Panc1 (cell line): ENCODE measurements around the gene HTRA3. TPM values are rescaled to one million over a fixed set of nuclear protein-coding genes. Genes with fewer than 3 reads are reported as not detected.

Experiments
- ATAC-seq: fragments of 200-7000 bp; cut with Tn5 transposase; 2 replicates; pipeline ENCODE4 v1.9.1; 2020; ENCODE audit warnings: mild to moderate bottlenecking, moderate library complexity
- BruUV-seq: library from RNA; stranded (reverse); fragments of 400-500 nt; replicated peaks from 2 replicates; lab custom pipeline; 2021; lab: Mats Ljungman, UMichigan
- CTCF ChIA-PET: fragments of 300-600 bp; sonication (Branson Sonifier 250); formaldehyde crosslinking; loops from one replicate; lab custom pipeline; 2022; ENCODE audit warnings: antibody characterized with exemption; lab: Charles Lee
- POLR2A ChIA-PET: fragments of 300-600 bp; sonication (Branson Sonifier 250); formaldehyde crosslinking; loops from one replicate; lab custom pipeline; 2022; ENCODE audit warnings: antibody characterized with exemption; lab: Charles Lee
- DNase-seq: peaks from one replicate; pipeline ENCODE4 v3.0.0-alpha.2; 2010; ENCODE audit warnings: low read depth, low spot score
- H3K27ac ChIP-seq: 2 replicates; pipeline ENCODE4 v1.5.1; 2011; ENCODE audit warnings: mild to moderate bottlenecking, low read length, inconsistent platforms
- H3K27me3 ChIP-seq: fragments of 200-500 bp; sonication (Bioruptor generic); 2 replicates; pipeline ENCODE4 v1.6.0; 2014; ENCODE audit warnings: low read length, inconsistent platforms; ENCODE audit not compliant: control insufficient read depth, insufficient read depth
- H3K36me3 ChIP-seq: fragments of 200-500 bp; sonication (Bioruptor generic); 2 replicates; pipeline ENCODE4 v1.5.1; 2014; ENCODE audit warnings: inconsistent platforms, mild to moderate bottlenecking, low read length, moderate library complexity; ENCODE audit not compliant: control insufficient read depth, insufficient read depth
- H3K4me1 ChIP-seq: 2 replicates; pipeline ENCODE4 v1.5.1; 2011; ENCODE audit warnings: inconsistent platforms, mild to moderate bottlenecking, low read length, moderate library complexity; ENCODE audit not compliant: control insufficient read depth, insufficient read depth
- H3K4me3 ChIP-seq, 2 experiments: 2 replicates each; pipeline ENCODE4 v1.5.1; 2011 to 2012; ENCODE audit warnings: low read depth in 2 of 2, low read length in 2 of 2, mild to moderate bottlenecking in 2 of 2, inconsistent platforms in 1 of 2, moderate library complexity in 1 of 2
- H3K9me3 ChIP-seq: fragments of 200-500 bp; sonication (Bioruptor generic); 2 replicates; pipeline ENCODE4 v1.5.1; 2014; ENCODE audit warnings: low read depth, mild to moderate bottlenecking, inconsistent platforms, low read length, moderate library complexity; ENCODE audit not compliant: control insufficient read depth, insufficient read depth
- POLR2AphosphoS5 ChIP-seq: IDR thresholded peaks from 2 replicates; pipeline ENCODE4 v1.6.1; 2012; ENCODE audit warnings: mild to moderate bottlenecking, low read depth, low read length, moderate library complexity
- SIN3A ChIP-seq: IDR thresholded peaks from 2 replicates; pipeline ENCODE4 v1.6.1; 2012; ENCODE audit warnings: low read depth, mild to moderate bottlenecking, low read length, moderate library complexity, borderline replicate concordance; ENCODE audit not compliant: insufficient read depth
- TCF7L2 ChIP-seq: IDR thresholded peaks from 2 replicates; pipeline ENCODE4 v1.6.1; 2011; ENCODE audit warnings: mild to moderate bottlenecking, low read depth, low read length, inconsistent platforms
- in situ Hi-C: cut with HindIII; loops from 2 replicates; pipeline ENCODE4 v1.10.0; 2016; ENCODE audit warnings: low sequenced_read_pairs, low pct_unique_long_range_greater_than_20kb
- intact Hi-C: fragments of 100-400 bp; cut with micrococcal nuclease; formaldehyde crosslinking; loops from one replicate; pipeline ENCODE4 v1.10.0; 2022; ENCODE audit not compliant: unreplicated experiment
- total RNA-seq: library from RNA; stranded (reverse); gene quantifications from one replicate; pipeline ENCODE4 v1.2.1, GENCODE V29; 2021; ENCODE audit not compliant: unreplicated experiment
- TF ChIP-seq, protein P1 (sequence below): fragments of 450-650 bp; IDR thresholded peaks from 2 replicates; pipeline ENCODE4 v1.5.1; 2017; ENCODE audit warnings: mild to moderate bottlenecking
- TF ChIP-seq, protein P2 (sequence below), 2 experiments: IDR thresholded peaks; 2 replicates each; pipeline ENCODE4 v1.6.1; 2011 to 2012; ENCODE audit warnings: low read depth in 2 of 2, control low read depth in 1 of 2, low read length in 1 of 2, mild to moderate bottlenecking in 1 of 2, moderate library complexity in 1 of 2; ENCODE audit not compliant: insufficient read depth in 1 of 2

Gene HTRA3
- total RNA-seq, 1 experiment from 2014 or later, result 0.98 TPM

DNA sequence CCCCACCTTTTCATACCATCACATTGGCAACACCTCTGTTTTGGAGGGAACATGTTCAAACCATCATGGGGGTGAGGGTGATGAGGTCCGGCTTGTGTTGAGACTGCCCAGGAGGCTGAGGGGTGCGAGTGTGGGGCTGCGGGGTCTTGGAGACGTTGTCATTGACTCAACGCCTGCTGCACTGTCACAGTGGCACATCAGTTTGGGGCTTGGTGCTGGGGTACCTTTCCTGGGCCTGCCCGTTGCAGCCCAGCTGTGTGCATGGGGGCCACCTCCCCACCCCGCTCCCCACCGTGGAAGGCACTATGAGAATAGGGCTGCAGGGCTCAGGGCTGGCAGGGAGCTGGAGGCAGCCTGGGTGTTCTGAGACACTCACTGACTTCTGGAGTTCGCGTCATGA is 2.3 kb downstream of the HTRA3 start:
- in situ Hi-C loops, result no loop called here
- ATAC-seq, result no peak
- Histone ChIP-seq H3K36me3 (no peaks in the 10 kb centered on the region), H3K4me1 (no peaks in the 10 kb centered on the region), H3K27me3 (no peaks in the 10 kb centered on the region; the same call in 1 of the 2 replicates), H3K9me3 (no peaks in the 10 kb centered on the region), H3K27ac (no peak overlapping the region), H3K4me3 (no peak overlapping the region)
- TF ChIP-seq TCF7L2 (no peak), SIN3A (no peak), POLR2AphosphoS5 (no peak)
- TF ChIP-seq, protein P1, sequence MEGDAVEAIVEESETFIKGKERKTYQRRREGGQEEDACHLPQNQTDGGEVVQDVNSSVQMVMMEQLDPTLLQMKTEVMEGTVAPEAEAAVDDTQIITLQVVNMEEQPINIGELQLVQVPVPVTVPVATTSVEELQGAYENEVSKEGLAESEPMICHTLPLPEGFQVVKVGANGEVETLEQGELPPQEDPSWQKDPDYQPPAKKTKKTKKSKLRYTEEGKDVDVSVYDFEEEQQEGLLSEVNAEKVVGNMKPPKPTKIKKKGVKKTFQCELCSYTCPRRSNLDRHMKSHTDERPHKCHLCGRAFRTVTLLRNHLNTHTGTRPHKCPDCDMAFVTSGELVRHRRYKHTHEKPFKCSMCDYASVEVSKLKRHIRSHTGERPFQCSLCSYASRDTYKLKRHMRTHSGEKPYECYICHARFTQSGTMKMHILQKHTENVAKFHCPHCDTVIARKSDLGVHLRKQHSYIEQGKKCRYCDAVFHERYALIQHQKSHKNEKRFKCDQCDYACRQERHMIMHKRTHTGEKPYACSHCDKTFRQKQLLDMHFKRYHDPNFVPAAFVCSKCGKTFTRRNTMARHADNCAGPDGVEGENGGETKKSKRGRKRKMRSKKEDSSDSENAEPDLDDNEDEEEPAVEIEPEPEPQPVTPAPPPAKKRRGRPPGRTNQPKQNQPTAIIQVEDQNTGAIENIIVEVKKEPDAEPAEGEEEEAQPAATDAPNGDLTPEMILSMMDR, result no peak
- TF ChIP-seq, protein P2, sequence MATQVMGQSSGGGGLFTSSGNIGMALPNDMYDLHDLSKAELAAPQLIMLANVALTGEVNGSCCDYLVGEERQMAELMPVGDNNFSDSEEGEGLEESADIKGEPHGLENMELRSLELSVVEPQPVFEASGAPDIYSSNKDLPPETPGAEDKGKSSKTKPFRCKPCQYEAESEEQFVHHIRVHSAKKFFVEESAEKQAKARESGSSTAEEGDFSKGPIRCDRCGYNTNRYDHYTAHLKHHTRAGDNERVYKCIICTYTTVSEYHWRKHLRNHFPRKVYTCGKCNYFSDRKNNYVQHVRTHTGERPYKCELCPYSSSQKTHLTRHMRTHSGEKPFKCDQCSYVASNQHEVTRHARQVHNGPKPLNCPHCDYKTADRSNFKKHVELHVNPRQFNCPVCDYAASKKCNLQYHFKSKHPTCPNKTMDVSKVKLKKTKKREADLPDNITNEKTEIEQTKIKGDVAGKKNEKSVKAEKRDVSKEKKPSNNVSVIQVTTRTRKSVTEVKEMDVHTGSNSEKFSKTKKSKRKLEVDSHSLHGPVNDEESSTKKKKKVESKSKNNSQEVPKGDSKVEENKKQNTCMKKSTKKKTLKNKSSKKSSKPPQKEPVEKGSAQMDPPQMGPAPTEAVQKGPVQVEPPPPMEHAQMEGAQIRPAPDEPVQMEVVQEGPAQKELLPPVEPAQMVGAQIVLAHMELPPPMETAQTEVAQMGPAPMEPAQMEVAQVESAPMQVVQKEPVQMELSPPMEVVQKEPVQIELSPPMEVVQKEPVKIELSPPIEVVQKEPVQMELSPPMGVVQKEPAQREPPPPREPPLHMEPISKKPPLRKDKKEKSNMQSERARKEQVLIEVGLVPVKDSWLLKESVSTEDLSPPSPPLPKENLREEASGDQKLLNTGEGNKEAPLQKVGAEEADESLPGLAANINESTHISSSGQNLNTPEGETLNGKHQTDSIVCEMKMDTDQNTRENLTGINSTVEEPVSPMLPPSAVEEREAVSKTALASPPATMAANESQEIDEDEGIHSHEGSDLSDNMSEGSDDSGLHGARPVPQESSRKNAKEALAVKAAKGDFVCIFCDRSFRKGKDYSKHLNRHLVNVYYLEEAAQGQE (IDR thresholded peaks at IDR 0.05; ENCODE audit: insufficient read depth in 1 of 2, low read depth in 2 of 2, low read length in 1 of 2), result no peak
- ChIA-PET POLR2A (no interaction called here), CTCF (no interaction called here)
- BruUV-seq, result no TSS peak
- intact Hi-C loops, result no loop called here
- DNase-seq, result no peak

DNA sequence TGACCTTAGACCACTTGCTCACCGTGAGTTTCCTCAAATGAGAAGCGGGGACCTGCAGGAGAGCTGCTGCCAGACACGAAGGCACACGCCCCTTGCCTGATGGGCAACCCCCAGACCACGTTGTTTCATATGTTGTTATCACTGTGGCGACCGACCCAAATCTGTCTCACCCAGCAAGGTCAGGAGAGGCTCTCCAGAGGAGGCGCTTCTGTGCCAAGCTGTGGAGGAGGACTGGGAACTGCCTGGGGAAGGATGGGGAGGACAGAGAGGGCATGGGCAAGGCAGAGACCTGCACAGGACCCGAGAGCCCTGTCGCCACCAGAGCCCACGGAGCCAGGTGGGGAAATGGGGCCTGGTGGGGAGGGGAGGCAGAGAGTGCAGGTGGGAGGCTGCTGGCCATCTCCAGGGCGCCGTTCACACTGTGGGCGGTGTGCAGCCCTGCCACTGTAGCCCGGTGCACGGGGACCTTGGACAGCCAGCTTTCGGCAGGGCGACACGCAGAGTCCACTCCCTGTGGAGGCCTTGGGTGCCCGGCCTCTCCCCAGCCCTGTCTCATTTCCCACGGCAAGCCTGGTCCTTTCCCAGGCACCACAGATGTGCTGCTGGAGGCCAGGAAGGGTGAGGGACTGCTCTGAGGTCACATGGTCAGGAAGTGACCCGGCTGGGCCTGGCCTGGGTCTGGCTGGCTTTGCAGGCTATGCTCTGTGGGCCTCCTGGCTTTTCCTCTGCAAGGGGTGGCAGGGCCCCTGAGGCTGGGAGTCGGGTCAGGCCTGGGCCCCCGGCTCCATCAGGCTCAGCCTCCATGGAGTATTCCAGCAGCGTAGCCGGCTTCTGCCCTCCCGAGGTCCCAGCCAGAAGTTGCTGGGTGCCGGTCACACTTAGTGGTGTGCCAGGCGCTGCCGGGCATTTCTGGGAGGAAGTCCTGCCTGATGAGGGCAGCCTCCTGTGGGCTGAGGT is 3.2 kb downstream of the HTRA3 start:
- intact Hi-C loops (no loop called here), in situ Hi-C loops (no loop called here)
- no peaks in the 10 kb centered on the region; the same call in 1 of the 2 replicates for H3K27me3 ChIP-seq
- ChIA-PET POLR2A (no interaction called here), CTCF (no interaction called here)
- no peak overlapping the region for H3K4me3 ChIP-seq
- H3K4me1 ChIP-seq, result no peaks in the 10 kb centered on the region
- DNase-seq (no peak), ATAC-seq (no peak)
- H3K9me3 ChIP-seq, result no peaks in the 10 kb centered on the region
- H3K27ac ChIP-seq, result no peak overlapping the region
- BruUV-seq, result no TSS peak
- H3K36me3 ChIP-seq, result no peaks in the 10 kb centered on the region
- TF ChIP-seq SIN3A, result no peak
- TF ChIP-seq, protein P2 (IDR thresholded peaks at IDR 0.05; ENCODE audit: insufficient read depth in 1 of 2, low read depth in 2 of 2, low read length in 1 of 2), result no peak
- TF ChIP-seq, protein P1, result no peak
- no peak for TF ChIP-seq TCF7L2
- TF ChIP-seq POLR2AphosphoS5, result no peak
